ENCODE data around the gene FRMPD4.
A peak's percentile ranks its signal among the peaks of the same experiment; 100 is the strongest.

FRMPD4 gene

GRCh38 chrX:12554206-12554605, 415.9 kb downstream of the FRMPD4 start:
- DNase-seq: no peak

- DNase-seq: no peak
These were observed 424.8 kb downstream of the FRMPD4 start for GRCh38 chrX:12563121-12563520.

DNA sequence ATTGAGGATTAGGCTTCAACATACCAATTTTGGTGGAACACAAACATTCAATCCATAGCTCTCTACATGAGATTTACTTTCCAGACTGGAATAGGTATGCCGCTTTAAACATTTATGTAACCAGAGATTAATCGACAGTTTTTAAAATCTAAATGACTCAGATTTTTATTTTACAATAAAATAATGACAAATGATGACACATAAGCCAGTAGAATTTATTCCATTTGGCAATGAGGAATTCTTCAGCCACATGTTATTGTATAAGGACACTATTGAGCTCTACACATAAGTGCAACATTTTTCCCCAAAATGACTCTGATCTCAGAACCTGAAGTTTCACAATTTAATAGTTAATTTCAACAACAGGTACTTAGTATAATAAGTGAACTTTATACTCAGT, 425.9 kb downstream of the FRMPD4 start:
- DNase-seq: no peak

DNA sequence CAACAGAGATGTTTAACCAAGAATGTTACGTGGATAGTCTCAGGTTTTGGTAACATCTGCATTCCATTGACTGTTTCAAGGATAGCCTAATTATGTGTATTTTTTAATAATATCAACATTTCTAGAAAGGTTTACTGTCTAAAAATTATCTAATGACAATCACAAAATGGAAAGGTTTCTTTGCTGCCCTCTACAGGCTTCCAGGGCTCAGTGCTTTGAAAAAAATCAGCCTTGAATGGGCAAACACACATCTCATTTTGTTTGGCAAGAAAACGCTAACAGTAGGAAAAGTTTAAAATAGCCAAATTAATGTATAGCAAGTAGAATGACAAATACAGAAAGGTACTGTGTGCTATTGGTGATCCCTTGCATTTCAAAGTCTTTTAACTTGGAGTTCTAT, 429.6 kb downstream of the FRMPD4 start:
- no peak for DNase-seq

- DNase-seq: no peak
These were observed 432.7 kb downstream of the FRMPD4 start for GRCh38 chrX:12570859-12571501.

DNA sequence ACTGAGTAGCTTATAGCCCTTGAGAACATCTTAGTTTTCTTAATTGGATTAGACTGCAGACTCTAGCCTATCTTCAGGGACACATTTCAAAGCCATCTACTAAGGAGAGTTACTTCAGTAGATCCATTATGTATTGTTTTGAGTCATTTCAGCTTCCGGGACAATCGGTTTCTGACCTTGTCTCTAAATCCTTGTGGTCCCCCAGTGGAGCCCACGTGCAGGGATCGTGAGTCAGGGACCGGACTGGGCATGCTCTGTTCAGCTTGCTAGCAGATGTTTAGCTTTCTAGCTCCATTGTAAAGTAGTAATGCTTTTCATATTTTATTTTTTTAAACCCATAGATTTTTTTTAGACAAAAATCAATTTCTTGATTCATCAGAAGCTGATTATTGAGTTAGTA, 441.0 kb downstream of the FRMPD4 start:
- DNase-seq: no peak

DNA sequence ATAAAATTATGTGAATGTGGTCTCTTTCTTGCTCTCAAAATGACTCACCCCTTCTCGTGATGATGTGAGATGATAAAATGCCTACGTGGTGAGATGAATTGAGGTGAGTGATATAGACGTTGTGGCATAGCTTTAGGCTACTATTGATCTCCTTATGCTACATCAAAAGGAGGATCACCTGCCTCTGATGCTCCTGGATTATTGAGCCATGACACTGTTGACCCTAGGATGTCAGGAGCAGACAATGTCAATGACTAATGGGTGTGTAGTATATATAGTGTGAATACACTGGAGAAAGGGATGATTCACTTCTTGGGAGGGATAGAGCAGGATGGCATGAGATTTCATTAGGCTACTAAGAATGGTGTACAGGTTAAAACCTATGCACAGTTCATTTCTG, 442.3 kb downstream of the FRMPD4 start:
- DNase-seq: no peak

DNA sequence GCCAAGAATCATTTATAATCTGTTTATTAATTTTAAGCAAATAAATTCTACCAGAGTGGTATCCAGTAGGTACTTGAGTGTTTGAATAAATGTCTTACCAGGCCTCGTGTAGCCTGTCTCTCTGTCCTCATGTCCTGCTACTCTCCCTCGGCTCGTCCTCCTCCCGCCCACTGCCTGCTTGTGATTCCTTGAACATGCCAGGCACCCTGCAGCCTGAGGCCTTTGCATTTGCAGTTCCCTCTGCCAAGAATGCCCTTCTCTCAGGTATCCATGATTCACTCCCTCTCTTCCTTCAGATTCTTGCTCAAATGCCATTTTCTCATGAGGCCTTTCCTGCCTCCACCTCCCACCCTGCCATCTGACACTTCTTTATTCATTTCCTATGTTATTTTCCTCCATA, 443.3 kb downstream of the FRMPD4 start:
- DNase-seq: no peak

GRCh38 chrX:12582649-12583048, 444.4 kb downstream of the FRMPD4 start:
- DNase-seq: peak; percentile 27

GRCh38 chrX:12583543-12583942, 445.3 kb downstream of the FRMPD4 start:
- no peak for DNase-seq

GRCh38 chrX:12595720-12596119, 457.4 kb downstream of the FRMPD4 start:
- DNase-seq: no peak

- no peak for DNase-seq
These were observed 471.8 kb downstream of the FRMPD4 start for GRCh38 chrX:12610079-12610478.

- no peak for DNase-seq
These were observed 473.2 kb downstream of the FRMPD4 start for GRCh38 chrX:12611471-12611870.

- DNase-seq: no peak
These were observed 476.0 kb downstream of the FRMPD4 start for GRCh38 chrX:12614266-12614665.

- DNase-seq: no peak
These were observed 476.8 kb downstream of the FRMPD4 start for GRCh38 chrX:12615061-12615460.

- no peak for DNase-seq
These were observed 479.0 kb downstream of the FRMPD4 start for GRCh38 chrX:12617241-12617640.

- no peak for DNase-seq
These were observed 509.0 kb downstream of the FRMPD4 start for GRCh38 chrX:12647230-12647629.

GRCh38 chrX:12648995-12649394, 510.7 kb downstream of the FRMPD4 start:
- DNase-seq: no peak

- DNase-seq: no peak
These were observed 519.2 kb downstream of the FRMPD4 start for GRCh38 chrX:12657433-12657832.

- no peak for DNase-seq
These were observed 519.6 kb downstream of the FRMPD4 start for GRCh38 chrX:12657881-12658280.

DNA sequence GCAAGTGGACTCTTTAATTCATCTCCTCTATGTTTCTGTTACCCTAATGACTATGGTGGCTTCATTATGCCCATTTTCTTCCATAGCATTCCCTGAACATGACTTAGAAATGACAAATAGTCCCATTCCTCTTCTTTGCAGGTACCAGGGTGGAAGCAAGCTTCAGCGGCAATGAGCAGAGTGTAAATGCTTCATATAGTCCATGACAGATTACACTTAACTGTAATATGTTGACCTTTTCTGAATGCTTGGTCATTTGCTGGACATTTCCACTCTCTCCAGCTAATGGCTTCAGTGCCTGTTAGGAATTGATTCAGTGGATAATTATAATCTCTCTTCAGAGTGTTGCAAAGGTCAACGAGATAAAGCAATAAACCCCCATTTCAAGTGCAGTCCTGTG, 523.2 kb downstream of the FRMPD4 start:
- DNase-seq: no peak

DNA sequence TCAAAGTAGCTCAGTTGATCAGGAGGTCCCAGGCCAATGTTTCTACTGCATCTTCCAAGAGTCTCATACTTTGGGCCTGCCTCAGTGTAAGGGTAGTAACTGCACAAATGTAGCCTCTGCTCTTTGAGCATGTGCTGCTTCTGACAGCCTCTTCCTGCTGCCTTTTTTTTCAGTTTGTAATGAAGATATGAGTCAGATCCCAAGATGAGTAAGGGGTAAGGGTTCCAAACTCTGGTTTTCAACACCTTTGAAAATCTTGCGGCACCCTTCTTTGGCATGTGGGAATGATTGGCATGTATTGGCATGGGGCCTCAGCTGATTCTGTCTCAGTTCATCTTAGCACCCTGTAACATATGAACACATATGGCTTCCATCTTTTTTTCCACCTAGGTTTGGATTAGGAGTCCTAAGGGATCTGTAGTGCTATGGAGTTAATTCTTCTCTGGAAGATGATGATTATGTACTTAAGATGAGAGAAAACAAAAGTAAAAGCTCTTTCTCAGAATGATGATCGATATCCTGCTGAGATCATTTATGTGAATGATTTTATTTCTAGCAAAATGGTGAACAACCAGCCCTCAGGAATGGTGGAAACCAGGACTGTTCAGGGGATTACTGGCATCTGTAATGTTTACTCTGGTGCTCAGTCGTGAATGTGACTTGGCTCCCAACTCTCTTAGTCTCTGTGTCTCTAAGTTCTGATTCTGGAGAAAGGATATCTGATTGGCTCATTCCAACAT, 534.3 kb downstream of the FRMPD4 start:
- DNase-seq: no peak

DNA sequence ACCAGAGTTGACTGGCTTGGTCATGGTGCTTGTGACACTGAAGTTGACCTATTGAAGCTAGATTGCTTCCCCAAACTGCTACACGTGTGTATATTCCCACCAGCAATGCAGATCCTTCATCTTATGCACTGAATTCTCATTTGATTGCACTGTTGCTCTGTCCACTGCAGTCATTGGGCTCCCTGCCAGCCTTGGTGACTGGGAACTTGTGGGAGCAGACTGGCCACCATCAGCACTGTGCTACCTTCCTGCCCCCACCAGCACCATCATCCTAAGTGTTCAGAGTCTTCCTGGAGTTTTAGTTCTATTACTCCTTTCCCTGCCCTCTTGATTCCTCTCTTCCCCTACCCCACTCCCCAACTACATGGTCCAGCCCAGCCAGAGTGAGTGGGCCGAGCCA, 535.2 kb downstream of the FRMPD4 start:
- no peak for DNase-seq

DNA sequence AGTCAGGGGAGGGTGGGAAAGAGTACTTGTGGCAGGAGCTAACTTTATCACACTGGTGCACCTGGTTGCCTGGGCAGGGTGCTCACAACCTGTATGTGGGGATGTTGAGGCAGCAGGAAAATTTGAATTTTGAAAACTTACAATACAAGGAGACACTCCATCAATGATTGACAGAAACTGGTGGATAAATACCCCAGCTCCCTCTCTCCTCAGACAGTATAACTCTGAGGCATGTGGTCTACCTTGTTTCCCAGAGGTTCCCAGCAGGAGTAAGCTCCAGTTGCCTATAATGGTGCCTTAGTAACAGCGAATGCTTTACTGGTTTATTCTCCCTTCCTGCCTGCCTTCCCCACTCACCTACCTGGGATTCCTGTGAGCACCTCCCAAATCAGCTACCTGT, 541.2 kb downstream of the FRMPD4 start:
- no peak for DNase-seq

DNA sequence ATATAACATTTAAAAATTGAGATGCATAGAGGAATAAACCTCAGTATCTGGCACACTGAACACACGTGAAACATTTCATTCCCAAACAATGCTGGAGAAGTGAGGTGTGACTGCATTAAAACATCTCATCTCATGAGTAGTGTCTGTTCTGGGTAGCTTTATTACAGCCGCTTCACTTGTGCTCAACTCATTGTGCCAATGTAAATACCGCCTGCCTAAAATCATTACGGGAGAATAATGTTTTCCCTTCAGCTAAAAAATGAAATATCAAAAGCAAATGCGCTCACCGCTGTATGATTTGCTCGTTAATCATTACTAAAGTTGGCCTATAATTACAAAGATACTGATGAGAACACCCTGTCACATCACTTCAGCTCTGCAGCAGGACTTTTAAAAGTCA, 542.8 kb downstream of the FRMPD4 start:
- DNase-seq: no peak

Measured in femur (tissue), 1 donor.